GM18951 (cell line): ENCODE data around the gene MTERF4.

Source experiments
- POLR2A ChIP-seq: IDR thresholded peaks from 4 replicates; pipeline ENCODE4 v1.6.1; 2011; ENCODE audit warnings: mild to moderate bottlenecking; ENCODE audit not compliant: insufficient read length, insufficient read depth; ENCODE audit errors: extremely low read depth
- in situ Hi-C: fragments of 300-500 bp; cut with MboI; formaldehyde crosslinking; loops from one replicate; pipeline ENCODE4 v1.12.0; 2022; ENCODE audit warnings: low sequenced_read_pairs, mixed read lengths, inconsistent platforms; ENCODE audit not compliant: unreplicated experiment

The MTERF4 gene

DNA sequence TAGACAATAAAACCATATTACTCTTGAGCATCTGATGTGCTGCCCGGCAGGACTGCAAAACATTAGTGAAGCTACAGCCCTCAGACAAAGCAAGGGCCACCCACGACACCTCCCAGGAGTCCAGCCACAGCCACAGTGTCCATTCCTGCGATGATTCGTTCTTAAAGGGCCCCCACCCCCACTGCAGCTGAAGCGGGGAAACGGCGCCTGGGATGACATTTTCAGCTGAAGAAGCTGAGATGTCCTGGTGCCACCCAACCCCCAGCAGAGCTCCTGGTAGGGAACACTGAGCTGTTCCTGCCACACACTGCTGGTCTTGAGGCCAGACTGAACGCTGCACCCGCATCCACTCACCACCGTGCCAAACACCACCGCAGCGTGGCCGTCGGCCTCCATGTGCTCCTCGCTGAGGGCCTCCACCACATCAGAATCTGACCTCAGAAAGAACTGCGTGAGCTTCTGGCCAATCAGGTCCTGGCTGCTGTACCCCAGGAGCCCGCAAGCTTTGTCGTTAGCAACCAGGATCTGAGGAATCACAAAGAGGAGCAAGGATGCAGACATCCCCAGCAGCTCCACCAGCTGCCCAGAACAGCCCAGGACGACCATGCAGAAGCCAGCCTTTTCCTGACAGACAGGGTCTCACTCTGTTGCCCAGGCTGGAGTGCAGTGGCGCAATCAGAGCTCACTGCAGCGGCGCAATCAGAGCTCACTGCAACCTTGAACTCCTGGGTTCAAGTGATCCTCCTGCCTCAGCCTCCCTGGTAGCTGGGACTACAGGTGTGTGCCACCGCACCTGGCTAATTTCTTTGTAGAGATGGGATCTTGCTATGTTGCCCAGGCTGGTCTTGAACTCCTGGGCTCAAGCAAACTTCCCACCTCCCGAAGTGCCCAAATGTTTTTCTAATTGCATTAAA is 37.7 kb upstream of the MTERF4 start:
- in situ Hi-C loops: no loop called here
- no peak for TF ChIP-seq POLR2A

DNA sequence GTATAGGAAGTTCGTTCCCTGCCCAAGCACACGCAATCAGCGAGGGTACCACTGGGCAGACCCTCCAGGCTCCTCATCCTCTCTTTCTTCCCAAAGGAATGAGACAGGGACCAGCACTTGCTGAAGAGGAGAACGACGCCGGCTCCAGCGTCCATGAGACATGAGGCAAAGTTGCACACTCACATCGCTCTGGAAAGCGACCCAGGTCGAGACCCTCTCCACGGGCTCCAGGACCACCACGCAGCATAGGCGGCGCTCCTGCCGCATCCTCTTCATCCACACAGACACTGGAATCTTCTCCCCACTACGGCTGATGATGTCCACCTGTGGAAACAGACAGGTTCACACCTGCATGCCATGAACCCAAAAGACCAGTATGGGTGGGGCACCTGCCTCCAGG is 36.4 kb upstream of the MTERF4 start:
- in situ Hi-C loops: no loop called here
- TF ChIP-seq POLR2A: no peak

DNA sequence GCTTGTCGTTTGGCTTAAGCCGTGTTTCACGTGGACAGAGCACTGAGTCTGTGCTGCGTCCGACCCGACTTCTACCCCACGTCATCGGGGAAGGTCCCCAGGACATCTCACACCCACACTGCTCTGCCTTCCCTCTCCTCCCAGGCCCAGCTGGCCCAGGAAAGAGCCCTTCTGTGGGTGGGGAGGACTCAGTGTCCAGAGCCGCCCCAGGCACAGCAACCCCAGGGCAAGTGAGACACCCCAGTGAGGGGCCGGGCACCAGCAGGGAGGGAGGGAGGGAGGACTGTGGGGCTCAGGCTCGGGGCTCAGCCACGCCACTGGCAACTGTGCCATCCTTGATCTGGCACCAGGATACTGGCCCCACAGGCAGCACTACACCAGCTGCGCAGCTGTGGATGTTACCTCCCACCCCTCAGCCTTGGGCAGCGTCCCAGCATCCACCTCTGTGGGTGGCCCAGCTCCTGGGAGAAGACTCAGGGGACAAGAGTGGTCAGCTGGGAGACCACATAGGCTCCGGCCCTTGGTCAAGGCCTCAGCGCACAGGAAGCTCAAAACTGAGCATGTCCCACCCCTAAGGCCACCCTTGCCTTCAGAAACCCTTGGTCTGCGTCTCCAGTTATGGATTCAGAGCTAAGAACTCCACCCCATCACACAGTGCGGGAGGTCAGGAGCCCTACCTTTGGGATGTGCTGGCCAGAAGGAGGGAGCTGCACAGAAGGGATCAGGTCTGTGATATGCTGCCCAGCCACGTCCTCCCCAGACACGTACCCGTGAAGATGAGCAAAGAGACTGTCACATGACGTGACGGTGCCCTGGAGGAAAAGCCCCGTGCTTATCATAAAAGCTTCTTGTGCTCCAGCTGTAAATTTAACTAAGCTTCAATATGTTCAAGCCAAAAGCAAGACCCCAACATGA is 35.4 kb upstream of the MTERF4 start:
- in situ Hi-C loops: no loop called here
- TF ChIP-seq POLR2A: no peak

DNA sequence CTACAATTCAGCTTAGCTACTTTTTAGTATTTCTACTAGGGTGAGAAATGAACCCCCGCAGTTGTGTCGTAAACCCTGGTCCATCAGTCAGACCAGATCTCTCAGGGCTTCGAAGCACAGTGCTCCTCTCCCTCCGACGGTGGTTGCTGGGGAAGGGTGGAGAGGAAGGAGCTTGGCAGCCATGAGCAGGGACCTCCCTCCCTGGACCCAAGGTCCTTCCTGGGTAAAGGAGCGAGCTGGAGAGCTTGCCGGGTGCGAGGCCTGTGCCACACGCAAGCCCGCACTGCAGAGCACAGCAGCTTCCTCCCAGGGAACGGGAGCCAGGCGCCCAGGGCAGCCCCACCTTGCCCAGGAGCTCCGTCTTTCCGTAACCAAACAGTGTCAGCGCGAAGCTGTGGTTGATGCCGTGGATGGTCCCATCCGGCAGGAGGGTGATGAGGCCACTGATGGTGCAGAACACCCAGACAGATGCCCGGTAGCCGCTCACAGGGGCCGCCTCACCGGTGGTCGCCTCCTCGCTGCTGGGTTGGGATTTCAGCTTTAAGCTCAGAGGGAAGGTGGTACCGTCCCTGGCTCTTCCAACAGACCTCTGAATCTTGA is 34.7 kb upstream of the MTERF4 start:
- in situ Hi-C loops: no loop called here
- no peak for TF ChIP-seq POLR2A

DNA sequence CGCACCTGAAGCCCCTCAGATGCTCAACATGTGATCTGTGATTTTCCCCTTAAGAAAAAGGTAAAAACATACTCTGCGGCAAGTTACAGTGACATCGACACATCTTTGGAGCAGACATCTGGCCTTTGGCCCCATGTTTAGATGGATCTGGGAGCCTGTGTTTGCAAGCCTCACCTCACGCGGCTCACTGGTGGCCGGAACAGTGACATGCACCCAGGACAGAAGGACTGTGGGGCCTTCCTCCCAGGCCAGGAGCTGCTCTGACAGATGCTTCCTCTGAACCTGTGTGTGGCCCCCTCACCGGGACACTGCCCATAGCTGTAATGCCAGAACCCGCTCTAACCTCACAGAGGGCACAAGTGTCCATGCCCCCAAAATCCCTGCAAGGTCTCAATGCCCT is 34.1 kb upstream of the MTERF4 start:
- TF ChIP-seq POLR2A: no peak
- in situ Hi-C loops: no loop called here

DNA sequence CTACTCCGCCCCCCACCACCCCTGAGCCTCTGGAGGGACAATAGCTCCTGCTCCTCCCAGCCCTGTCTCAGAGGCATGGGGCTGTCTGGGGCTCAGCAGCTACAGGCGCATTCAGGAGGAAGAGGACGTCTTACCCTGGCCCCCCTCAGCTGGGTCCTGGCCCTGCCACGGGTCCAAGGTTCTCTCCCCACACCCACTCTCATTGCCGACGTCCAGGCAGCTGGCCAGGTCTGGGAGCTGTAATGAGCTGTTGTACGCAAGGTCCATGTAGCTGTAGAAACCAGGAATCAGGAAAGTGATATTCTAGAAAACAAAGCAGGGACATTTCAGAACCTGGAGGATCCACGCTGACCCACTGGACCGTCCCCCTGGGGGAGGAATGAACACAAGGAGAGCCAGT is 33.6 kb upstream of the MTERF4 start:
- in situ Hi-C loops: no loop called here
- TF ChIP-seq POLR2A: no peak

DNA sequence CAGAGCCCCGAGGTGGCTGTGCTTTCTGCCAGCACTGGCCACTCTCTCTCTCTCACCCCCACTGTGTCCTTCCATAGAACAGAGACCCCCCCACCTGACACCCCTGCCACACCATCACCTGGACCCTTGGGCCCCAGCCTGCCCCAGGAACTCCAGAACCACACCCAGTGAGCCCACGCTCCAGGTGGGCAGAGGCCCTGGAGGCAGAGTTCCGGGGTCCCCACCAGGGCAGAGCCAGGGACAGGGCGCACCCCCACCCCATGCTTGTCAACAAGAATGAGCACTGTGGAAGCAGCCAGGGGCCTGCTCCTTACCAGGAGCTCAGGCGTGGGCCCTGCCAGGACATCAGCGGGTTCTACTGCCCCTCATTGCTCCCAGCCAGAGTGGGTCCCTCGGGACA is 32.6 kb upstream of the MTERF4 start:
- no peak for TF ChIP-seq POLR2A
- in situ Hi-C loops: no loop called here

DNA sequence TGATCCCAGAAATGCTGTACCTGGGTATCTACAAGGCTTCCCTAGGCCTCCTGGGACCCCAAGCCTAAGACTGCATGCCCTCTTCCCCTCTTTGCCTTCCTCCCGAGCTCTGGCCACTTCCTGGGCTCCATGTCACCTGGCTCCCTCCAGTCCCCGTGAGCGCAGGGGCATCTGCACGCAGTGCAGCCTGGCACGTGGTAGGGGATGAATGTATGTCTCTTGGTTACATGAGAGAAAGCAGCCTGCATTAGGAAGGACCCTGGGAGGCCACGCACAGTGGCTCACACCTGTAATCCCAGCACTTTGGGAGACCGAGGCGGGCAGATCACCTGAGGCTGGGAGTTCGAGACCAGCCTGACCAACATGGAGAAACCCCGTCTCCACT is 31.3 kb upstream of the MTERF4 start:
- no peak for TF ChIP-seq POLR2A
- in situ Hi-C loops: no loop called here

DNA sequence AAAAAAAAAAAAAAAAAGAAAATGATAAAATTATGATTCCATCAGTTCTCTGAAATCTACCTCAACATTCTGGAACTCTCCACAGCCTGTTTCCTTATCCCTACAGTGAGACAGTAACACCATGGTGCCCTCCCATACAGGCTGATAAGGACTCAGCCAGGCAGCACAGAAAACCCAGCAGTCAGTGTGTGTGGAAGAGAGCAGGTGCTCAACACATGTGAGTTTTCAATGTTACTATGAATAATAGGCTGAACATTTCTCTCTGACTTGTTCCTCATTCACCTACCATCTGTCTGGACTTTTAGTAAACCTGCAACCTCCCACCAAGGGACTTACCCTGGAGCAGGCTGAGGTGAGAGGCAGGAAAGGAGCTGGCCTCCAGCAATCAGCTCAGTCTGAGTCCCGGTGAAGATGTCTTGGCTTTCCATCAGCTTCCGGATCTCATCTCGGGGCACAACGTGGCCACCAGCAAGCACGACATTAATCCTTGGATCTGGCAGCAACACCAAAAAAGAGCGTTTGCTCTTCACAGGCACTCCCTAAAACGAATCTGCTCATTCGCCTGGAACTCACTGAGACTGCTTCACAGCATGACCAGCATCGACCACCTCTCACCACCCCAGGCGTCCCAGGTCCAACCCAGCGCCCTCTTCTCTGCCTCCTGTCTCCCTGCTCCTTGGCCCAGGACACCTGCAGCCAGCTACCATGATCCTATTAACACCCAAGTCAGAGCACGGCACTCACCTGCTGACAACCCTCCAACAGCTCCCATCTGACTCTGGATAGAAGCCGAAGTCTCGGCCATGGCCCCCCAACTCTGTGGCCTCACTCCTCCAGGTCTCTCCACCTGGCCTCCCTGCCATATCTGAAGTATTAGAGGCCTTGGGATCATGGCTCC is 30.7 kb upstream of the MTERF4 start:
- in situ Hi-C loops: no loop called here
- no peak for TF ChIP-seq POLR2A

DNA sequence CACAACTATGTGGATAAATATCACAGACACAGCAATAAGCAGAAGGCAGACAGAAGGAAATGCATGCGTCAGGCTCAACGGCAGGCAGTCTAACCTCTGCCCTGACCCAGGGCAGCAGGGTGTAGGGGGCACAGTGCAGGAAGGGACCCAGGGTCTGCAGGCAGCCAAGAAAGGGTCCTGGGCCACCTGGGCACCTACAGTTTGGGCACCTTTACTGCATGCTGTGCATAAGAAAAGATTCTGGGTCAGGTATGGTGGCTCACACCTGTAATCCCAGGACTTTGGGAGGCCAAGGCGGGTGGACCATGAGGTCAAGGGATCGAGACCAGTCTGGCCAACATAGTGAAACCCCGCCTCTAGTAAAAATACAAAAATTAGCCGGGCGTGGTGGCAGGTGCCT is 29.4 kb upstream of the MTERF4 start:
- in situ Hi-C loops: no loop called here
- TF ChIP-seq POLR2A: no peak

DNA sequence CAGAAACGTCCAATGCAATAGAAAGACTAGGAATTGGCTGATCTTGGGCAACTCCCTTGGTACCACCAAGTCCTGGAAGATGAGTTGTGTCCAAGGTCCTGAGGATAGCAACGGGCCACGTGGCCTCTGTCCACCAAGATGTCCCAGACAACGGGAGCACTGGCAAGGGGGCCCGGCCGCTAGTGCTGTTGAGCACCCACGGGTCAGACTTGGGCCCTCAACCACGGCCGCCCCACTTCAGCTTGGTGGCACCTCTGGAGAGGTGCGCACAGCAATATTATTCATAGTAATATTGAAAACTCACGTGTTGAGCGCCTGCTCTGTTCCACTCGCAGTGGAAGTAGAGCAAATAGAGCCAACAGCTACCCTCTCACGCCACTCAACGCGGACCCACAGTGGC is 28.2 kb upstream of the MTERF4 start:
- TF ChIP-seq POLR2A: no peak
- in situ Hi-C loops: no loop called here

DNA sequence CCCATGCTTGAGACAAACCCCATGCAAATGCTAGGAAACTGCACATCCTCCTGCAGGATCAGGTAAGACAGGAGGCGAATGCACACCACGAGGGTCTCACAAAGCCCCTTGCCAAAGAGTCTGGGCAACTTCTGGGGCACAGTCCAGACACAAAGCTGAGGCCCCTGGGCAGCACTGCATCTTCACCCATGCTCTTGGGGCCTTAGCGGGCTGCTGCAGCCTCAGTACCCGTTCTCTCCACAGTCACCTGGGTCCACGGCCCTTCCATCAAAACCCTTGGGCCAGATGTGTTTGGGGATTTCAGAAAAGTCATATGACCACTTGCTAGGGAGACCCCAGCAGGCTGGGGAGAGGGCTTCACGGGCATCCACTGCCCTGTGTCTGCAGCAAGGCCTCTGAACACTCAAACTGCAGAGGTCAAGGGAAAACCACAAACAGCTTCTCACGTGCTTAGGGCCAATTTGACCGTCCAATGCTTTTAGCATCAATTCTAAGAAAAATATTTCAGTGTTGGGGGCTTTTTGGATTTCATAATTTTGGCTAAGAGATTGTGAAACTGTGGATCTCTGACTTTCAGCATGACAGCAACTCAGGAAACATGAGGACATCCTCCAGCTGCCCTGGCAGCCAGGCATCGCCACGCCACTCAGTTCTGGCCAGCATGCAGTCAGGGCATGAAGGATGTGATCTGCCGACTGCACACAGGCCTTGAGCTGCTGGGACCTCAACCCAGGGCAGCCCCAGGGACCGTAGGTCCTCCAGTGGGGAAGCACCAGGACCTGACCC is 27.2 kb upstream of the MTERF4 start:
- TF ChIP-seq POLR2A: no peak
- in situ Hi-C loops: no loop called here
